Spleen (tissue), 7 donors: ENCODE results near the gene TMEM184A.

Experiments
- POLR2A ChIP-seq, 3 donors: fragments of 450-650 bp; IDR thresholded peaks; one replicate each; pipeline ENCODE4 v1.5.1; 2017; ENCODE audit warnings: antibody characterized with exemption in 3 of 3, mild to moderate bottlenecking in 1 of 3
- POLR2AphosphoS5 ChIP-seq, 3 donors: sonication (generic); formaldehyde crosslinking; IDR thresholded peaks; one replicate each; pipeline ENCODE4 v1.5.1; 2017; ENCODE audit warnings: antibody characterized with exemption in 3 of 3
- TF ChIP-seq, protein P1 (sequence below), 11 experiments: fragments of 200-600 bp in 7 of 11; fragments of 450-650 bp in 4 of 11; sonication (generic) in 4 of 11; IDR thresholded peaks in 8 of 11; conservative IDR thresholded peaks in 3 of 11; 1 replicate in 7 of 11; 2 replicates in 4 of 11; pipeline versions ENCODE4 v1.4.0 to v1.8.0; 2016 to 2021; ENCODE audit warnings: antibody characterized with exemption in 11 of 11, inconsistent platforms in 4 of 11, mild to moderate bottlenecking in 1 of 11
- donor health status: DM: no; HTN: no; CAD: no; lungs with moderate emphysema.
- donor health status: DM: no; HTN: no; CAD: no.
- donor health status: DM: no; HTN: no; CAD: no.

DNA sequence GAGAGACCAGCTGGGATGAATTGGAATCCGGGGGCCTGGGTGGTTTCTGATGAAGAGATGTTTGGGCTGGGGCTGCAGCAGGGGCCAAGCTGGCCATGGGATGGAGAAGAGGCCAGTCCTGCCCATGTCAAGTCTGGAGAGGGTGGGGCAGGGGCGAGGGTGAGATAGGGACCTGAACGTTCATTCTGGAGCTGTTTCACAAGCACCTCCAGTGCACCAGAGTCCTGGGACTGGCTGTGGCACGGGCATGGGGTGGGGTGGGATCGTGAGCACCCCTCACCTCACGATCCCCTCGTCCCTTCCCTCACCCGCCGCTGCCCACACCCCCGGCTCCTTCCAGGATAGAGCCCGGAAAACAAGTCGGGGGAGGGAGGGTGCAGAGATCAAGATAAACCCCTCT is 39.6 kb upstream of the TMEM184A start:
- TF ChIP-seq, protein P1, sequence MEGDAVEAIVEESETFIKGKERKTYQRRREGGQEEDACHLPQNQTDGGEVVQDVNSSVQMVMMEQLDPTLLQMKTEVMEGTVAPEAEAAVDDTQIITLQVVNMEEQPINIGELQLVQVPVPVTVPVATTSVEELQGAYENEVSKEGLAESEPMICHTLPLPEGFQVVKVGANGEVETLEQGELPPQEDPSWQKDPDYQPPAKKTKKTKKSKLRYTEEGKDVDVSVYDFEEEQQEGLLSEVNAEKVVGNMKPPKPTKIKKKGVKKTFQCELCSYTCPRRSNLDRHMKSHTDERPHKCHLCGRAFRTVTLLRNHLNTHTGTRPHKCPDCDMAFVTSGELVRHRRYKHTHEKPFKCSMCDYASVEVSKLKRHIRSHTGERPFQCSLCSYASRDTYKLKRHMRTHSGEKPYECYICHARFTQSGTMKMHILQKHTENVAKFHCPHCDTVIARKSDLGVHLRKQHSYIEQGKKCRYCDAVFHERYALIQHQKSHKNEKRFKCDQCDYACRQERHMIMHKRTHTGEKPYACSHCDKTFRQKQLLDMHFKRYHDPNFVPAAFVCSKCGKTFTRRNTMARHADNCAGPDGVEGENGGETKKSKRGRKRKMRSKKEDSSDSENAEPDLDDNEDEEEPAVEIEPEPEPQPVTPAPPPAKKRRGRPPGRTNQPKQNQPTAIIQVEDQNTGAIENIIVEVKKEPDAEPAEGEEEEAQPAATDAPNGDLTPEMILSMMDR (IDR thresholded peaks at IDR 0.05 in 8 of 11, conservative IDR thresholded peaks at IDR 0.05 in 3 of 11) = no peak
- TF ChIP-seq POLR2A (IDR thresholded peaks at IDR 0.05) = no peak
- TF ChIP-seq POLR2AphosphoS5 (IDR thresholded peaks at IDR 0.05) = no peak
